Measurements from ENCODE around the gene NPHP4. TPM values are rescaled to one million over a fixed set of nuclear protein-coding genes. Genes with fewer than 3 reads are reported as not detected.
A peak's percentile ranks its signal among the peaks of the same experiment; 100 is the strongest.

The NPHP4 gene
- total RNA-seq, 2 experiments from 2014 or later = 6.2 to 7.7 TPM

GRCh38 chr1:5970610-5971273 is 21.5 kb downstream of the NPHP4 start:
- H3K36me3 Mint-ChIP-seq (ENCODE audit: low read depth) = peaks cover 14% of the 10 kb centered on the region

GRCh38 chr1:5969168-5969567 is 23.1 kb downstream of the NPHP4 start:
- H3K27me3 Mint-ChIP-seq = no peaks in the 10 kb centered on the region
- Histone ChIP-seq H3K4me3 (ENCODE audit: low read length) (no peak overlapping the region), H3K27me3 (ENCODE audit: control insufficient read depth in 1 of 2, insufficient read depth in 2 of 2, low read length in 2 of 2) (no peaks in the 10 kb centered on the region), H3K27ac (ENCODE audit: low read depth in 1 of 2, low read length in 2 of 2) (no peak overlapping the region), H3K36me3 (ENCODE audit: insufficient read depth, low read length) (no peaks in the 10 kb centered on the region), H3K9me3 (ENCODE audit: control insufficient read depth in 1 of 2, insufficient read depth in 1 of 2, low read length in 2 of 2) (no peaks in the 10 kb centered on the region), H3K4me1 (ENCODE audit: insufficient read depth, low read length) (no peaks in the 10 kb centered on the region)
- H3K36me3 Mint-ChIP-seq (ENCODE audit: low read depth) = peaks cover 14% of the 10 kb centered on the region
- H3K4me3 Mint-ChIP-seq = no peak overlapping the region
- ChIA-PET CTCF (no interaction called here), POLR2A (no interaction called here)
- no peaks in the 10 kb centered on the region for H3K9me3 Mint-ChIP-seq
- TF ChIP-seq CTCF (IDR thresholded peaks at IDR 0.05) = no peak
- peak in 1 of 14 experiments; percentile 11 for DNase-seq
- intact Hi-C loops (cut with DNase I, micrococcal nuclease) = no loop called here
- ATAC-seq (ENCODE audit: poor library complexity) = no peak
- H3K27ac Mint-ChIP-seq = no peak overlapping the region
- no peaks in the 10 kb centered on the region for H3K4me1 Mint-ChIP-seq (ENCODE audit: low read depth)

More at GRCh38 chr1:5970610-5971273, 21.5 kb downstream of the NPHP4 start:
- Histone ChIP-seq H3K4me1 (ENCODE audit: insufficient read depth, low read length) (peaks cover 2% of the 10 kb centered on the region), H3K27ac (ENCODE audit: low read depth in 1 of 2, low read length in 2 of 2) (no peak overlapping the region), H3K27me3 (ENCODE audit: control insufficient read depth in 1 of 2, insufficient read depth in 2 of 2, low read length in 2 of 2) (no peaks in the 10 kb centered on the region), H3K36me3 (ENCODE audit: insufficient read depth, low read length) (no peaks in the 10 kb centered on the region), H3K9me3 (ENCODE audit: control insufficient read depth in 1 of 2, insufficient read depth in 1 of 2, low read length in 2 of 2) (no peaks in the 10 kb centered on the region), H3K4me3 (ENCODE audit: low read length) (no peak overlapping the region)
- intact Hi-C loops (cut with DNase I, micrococcal nuclease) = loop anchor here in 1 of 2 experiments (10.0 kb wide), 1 partner anchor 1316 kb away; the partner anchor contains the start of gene AJAP1
- Mint-ChIP-seq H3K27me3 (no peaks in the 10 kb centered on the region), H3K9me3 (no peaks in the 10 kb centered on the region), H3K27ac (no peak overlapping the region), H3K4me1 (ENCODE audit: low read depth) (no peaks in the 10 kb centered on the region), H3K4me3 (no peak overlapping the region)
- POLR2A ChIA-PET = no interaction called here
- CTCF ChIA-PET = no interaction called here
- no peak for ATAC-seq (ENCODE audit: poor library complexity)
- no peak for DNase-seq
- no peak for TF ChIP-seq CTCF (IDR thresholded peaks at IDR 0.05)

GRCh38 chr1:5968161-5968736 is 24.0 kb downstream of the NPHP4 start:
- TF ChIP-seq CTCF (IDR thresholded peaks at IDR 0.05) = no peak
- H3K4me1 Mint-ChIP-seq (ENCODE audit: low read depth) = no peaks in the 10 kb centered on the region
- intact Hi-C loops (cut with DNase I, micrococcal nuclease) = no loop called here
- H3K4me3 Mint-ChIP-seq = no peak overlapping the region
- Histone ChIP-seq H3K27me3 (ENCODE audit: control insufficient read depth in 1 of 2, insufficient read depth in 2 of 2, low read length in 2 of 2) (no peaks in the 10 kb centered on the region), H3K4me1 (ENCODE audit: insufficient read depth, low read length) (no peaks in the 10 kb centered on the region), H3K9me3 (ENCODE audit: control insufficient read depth in 1 of 2, insufficient read depth in 1 of 2, low read length in 2 of 2) (no peaks in the 10 kb centered on the region), H3K36me3 (ENCODE audit: insufficient read depth, low read length) (no peaks in the 10 kb centered on the region), H3K4me3 (ENCODE audit: low read length) (no peak overlapping the region), H3K27ac (ENCODE audit: low read depth in 1 of 2, low read length in 2 of 2) (no peak overlapping the region)
- ATAC-seq (ENCODE audit: poor library complexity) (no peak), DNase-seq (no peak)
- no peak overlapping the region for H3K27ac Mint-ChIP-seq
- no peaks in the 10 kb centered on the region for H3K9me3 Mint-ChIP-seq
- ChIA-PET CTCF (no interaction called here), POLR2A (no interaction called here)
- H3K27me3 Mint-ChIP-seq = no peaks in the 10 kb centered on the region
- H3K36me3 Mint-ChIP-seq (ENCODE audit: low read depth) = peaks cover 14% of the 10 kb centered on the region

All from CD4-positive, alpha-beta T cell (primary cell).